Ureter (tissue), 1 donor: ENCODE results near the gene TNS3. TPM values are rescaled to one million over a fixed set of nuclear protein-coding genes. Genes with fewer than 3 reads are reported as not detected.

Experiments
- DNase-seq: peaks from one replicate; pipeline ENCODE4 v3.0.0-alpha.2; 2020; ENCODE audit warnings: low spot score
- total RNA-seq: library from RNA; stranded (reverse); gene quantifications from one replicate; pipeline ENCODE4 v1.2.4, GENCODE V29; 2023
- donor health status: DM: yes; HTN: yes; CAD: no.

TNS3 gene
- total RNA-seq, 1 donor from 2014 or later = 48.7 TPM

GRCh38 chr7:47581438-47581803, 490 bp downstream of the TNS3 start:
- no peak for DNase-seq

GRCh38 chr7:47580811-47581331, 1.0 kb downstream of the TNS3 start:
- DNase-seq = no peak

- DNase-seq = no peak
Observed at GRCh38 chr7:47580175-47580706, 1.7 kb downstream of the TNS3 start.

- no peak for DNase-seq
Observed at GRCh38 chr7:47579458-47579857, 2.5 kb downstream of the TNS3 start.

GRCh38 chr7:47578579-47579270, 3.2 kb downstream of the TNS3 start:
- DNase-seq = no peak

- no peak for DNase-seq
Observed at GRCh38 chr7:47577321-47577919, 4.5 kb downstream of the TNS3 start.

- no peak for DNase-seq
Observed at GRCh38 chr7:47576866-47577306, 5.0 kb downstream of the TNS3 start.

GRCh38 chr7:47576031-47576865, 5.7 kb downstream of the TNS3 start:
- no peak for DNase-seq

GRCh38 chr7:47574482-47575329, 7.2 kb downstream of the TNS3 start:
- DNase-seq = no peak

GRCh38 chr7:47573758-47574481, 8.0 kb downstream of the TNS3 start:
- no peak for DNase-seq

GRCh38 chr7:47572939-47573757, 8.8 kb downstream of the TNS3 start:
- no peak for DNase-seq

- DNase-seq = peak; percentile 42
Observed at GRCh38 chr7:47572094-47572445, 9.8 kb downstream of the TNS3 start.

GRCh38 chr7:47571331-47572093, 10.4 kb downstream of the TNS3 start:
- DNase-seq = no peak

- DNase-seq = peak; percentile 45
Observed at GRCh38 chr7:47570649-47571050, 11.3 kb downstream of the TNS3 start.

GRCh38 chr7:47568547-47568946, 13.4 kb downstream of the TNS3 start:
- no peak for DNase-seq

- no peak for DNase-seq
Observed at GRCh38 chr7:47568056-47568455, 13.9 kb downstream of the TNS3 start.

- DNase-seq = no peak
Observed at GRCh38 chr7:47565640-47566250, 16.2 kb downstream of the TNS3 start.

GRCh38 chr7:47563521-47563920, 18.4 kb downstream of the TNS3 start:
- DNase-seq = no peak
